Prostate gland (tissue), 2 donors: Measurements from ENCODE around the gene NEU1. TPM values are rescaled to one million over a fixed set of nuclear protein-coding genes. Genes with fewer than 3 reads are reported as not detected.
A peak's percentile ranks its signal among the peaks of the same experiment; 100 is the strongest.
"Not testable (repeated sequence)": the region's sequence is repeated elsewhere in the genome, so short reads cannot be mapped to it uniquely, and the experiment has no call there.

Source experiments
- DNase-seq: peaks from one replicate; pipeline ENCODE4 v3.0.0-alpha.2; 2019; ENCODE audit warnings: low spot score
- H3K27ac ChIP-seq, 2 donors: fragments of 200-600 bp; sonication (generic); 2 replicates each; pipeline ENCODE4 v1.5.1; 2017 to 2019
- H3K27me3 ChIP-seq: fragments of 200-600 bp; sonication (generic); replicated peaks from 2 replicates; pipeline ENCODE4 v1.5.1; 2019; ENCODE audit not compliant: insufficient read depth
- H3K36me3 ChIP-seq, 2 donors: fragments of 200-600 bp; sonication (generic); 1 replicate in 1 of 2; 2 replicates in 1 of 2; pipeline versions ENCODE4 v1.5.1 to v1.8.1; 2017 to 2019
- H3K4me1 ChIP-seq: fragments of 200-600 bp; sonication (generic); replicated peaks from 2 replicates; pipeline ENCODE4 v1.5.1; 2019
- H3K4me3 ChIP-seq, 2 donors: fragments of 200-600 bp; sonication (generic); 2 replicates each; pipeline ENCODE4 v1.5.1; 2017 to 2019
- H3K9me3 ChIP-seq: fragments of 200-600 bp; sonication (generic); 2 replicates; pipeline ENCODE4 v1.5.1; 2017
- CTCF ChIP-seq, 4 experiments: fragments of 200-600 bp in 2 of 4; fragments of 450-650 bp in 2 of 4; sonication (generic) in 2 of 4; IDR thresholded peaks; 1 replicate in 3 of 4; 2 replicates in 1 of 4; pipeline ENCODE4 v1.5.1; 2016 to 2019; ENCODE audit warnings: antibody characterized with exemption in 4 of 4, mild to moderate bottlenecking in 2 of 4, moderate library complexity in 2 of 4
- POLR2A ChIP-seq: fragments of 450-650 bp; IDR thresholded peaks from one replicate; pipeline ENCODE4 v1.6.1; 2016; ENCODE audit warnings: antibody characterized with exemption, mild to moderate bottlenecking
- POLR2AphosphoS5 ChIP-seq: sonication (generic); formaldehyde crosslinking; IDR thresholded peaks from one replicate; pipeline ENCODE4 v1.6.1; 2017; ENCODE audit warnings: antibody characterized with exemption
- WGBS: methylation state at CpG from one replicate; pipeline ENCODE4 v1.1.5; 2018; 5-methylcytosine and 5-hydroxymethylcytosine counted together
- intact Hi-C: fragments of 100-400 bp; cut with DNase I; formaldehyde crosslinking; loops from one replicate; pipeline ENCODE4 v1.14.2; 2022
- total RNA-seq, 2 donors: library from RNA; depleted of rRNA; stranded (reverse); fragments of >200 nt; gene quantifications; one replicate each; pipeline ENCODE4 v1.1.0, GENCODE V29; 2016

NEU1 gene
- total RNA-seq, 2 donors from 2014 or later = 88.4 to 117 TPM

- Histone ChIP-seq H3K27ac (peak within 1 kb of the TSS; percentile 97 to 100), H3K4me1 (peaks cover 22% of the 10 kb centered on the region), H3K36me3 (no peaks in the 10 kb centered on the region), H3K27me3 (no peaks in the 10 kb centered on the region), H3K9me3 (no peaks in the 10 kb centered on the region), H3K4me3 (peak within 1 kb of the TSS; percentile 51 to 62)
- peak in 1 of 4 experiments; percentile 28 for TF ChIP-seq CTCF (IDR thresholded peaks at IDR 0.05)
- TF ChIP-seq POLR2A = peak; percentile 100
- TF ChIP-seq POLR2AphosphoS5 = peak; percentile 100
- peak; percentile 100 for DNase-seq
- intact Hi-C loops = no loop called here
- under 1% methylated on average over 37 of the region's 56 CpGs for WGBS
These were observed 35.1 kb downstream of the NEU1 start, which contains the start of gene HSPA1B for GRCh38 chr6:31827286-31828079. Gene HSPA1B, plus strand, starts transcription at chr6:31827738. Its CDS starts 213 bp downstream, at chr6:31827951.

- H3K36me3 ChIP-seq = no peaks in the 10 kb centered on the region
- peak overlapping the region; percentile 97 to 100 for H3K27ac ChIP-seq
- WGBS = 0% methylated on average over 13 of the region's 13 CpGs
- no peaks in the 10 kb centered on the region for H3K27me3 ChIP-seq
- H3K4me1 ChIP-seq = peaks cover 22% of the 10 kb centered on the region
- no peaks in the 10 kb centered on the region for H3K9me3 ChIP-seq
- peak in 1 of 4 experiments; percentile 23 for TF ChIP-seq CTCF (IDR thresholded peaks at IDR 0.05)
- no peak for TF ChIP-seq POLR2AphosphoS5
- TF ChIP-seq POLR2A = peak; percentile 58
- intact Hi-C loops = no loop called here
- peak overlapping the region; percentile 27 to 62 for H3K4me3 ChIP-seq
- peak; percentile 94 for DNase-seq
These were observed 35.8 kb downstream of the NEU1 start for GRCh38 chr6:31826793-31827285.

GRCh38 chr6:31825553-31825952, 37.1 kb downstream of the NEU1 start:
- intact Hi-C loops = no loop called here
- WGBS = 29% methylated on average over 4 of the region's 4 CpGs

GRCh38 chr6:31823592-31824196, 38.9 kb downstream of the NEU1 start:
- H3K36me3 ChIP-seq, DNase-seq, H3K9me3 ChIP-seq, H3K27me3 ChIP-seq, H3K4me3 ChIP-seq: not testable (repeated sequence)
- H3K27ac ChIP-seq = peak overlapping the region; percentile 97 to 100
- H3K4me1 ChIP-seq = peaks cover 22% of the 10 kb centered on the region
- WGBS = 71% methylated on average over 9 of the region's 9 CpGs
- intact Hi-C loops = loop anchor here (5.0 kb wide), 1 partner anchor 86 kb away; the partner anchor contains the start of gene CLIC1

More at GRCh38 chr6:31825553-31825952, 37.1 kb downstream of the NEU1 start:
- Histone ChIP-seq H3K4me3 (no peak overlapping the region), H3K36me3 (no peaks in the 10 kb centered on the region), H3K4me1 (peaks cover 22% of the 10 kb centered on the region), H3K27me3 (no peaks in the 10 kb centered on the region), H3K27ac (peak overlapping the region; percentile 97 to 100), H3K9me3 (no peaks in the 10 kb centered on the region)
- no peak for TF ChIP-seq POLR2A
- TF ChIP-seq POLR2AphosphoS5 = no peak
- no peak for TF ChIP-seq CTCF (IDR thresholded peaks at IDR 0.05)
- no peak for DNase-seq

GRCh38 chr6:31822036-31822821, 40.4 kb downstream of the NEU1 start:
- intact Hi-C loops = loop anchor here (5.0 kb wide), 1 partner anchor 85 kb away; the partner anchor contains the start of gene CLIC1
- Histone ChIP-seq H3K4me3 (peak overlapping the region; percentile 30 to 46), H3K27ac (peak overlapping the region; percentile 97 to 100), H3K9me3 (no peaks in the 10 kb centered on the region), H3K36me3 (no peaks in the 10 kb centered on the region), H3K27me3 (no peaks in the 10 kb centered on the region), H3K4me1 (peaks cover 22% of the 10 kb centered on the region)
- TF ChIP-seq POLR2A (peak; percentile 55), POLR2AphosphoS5 (peak; percentile 96), CTCF (IDR thresholded peaks at IDR 0.05) (no peak)
- peak; percentile 89 for DNase-seq
- WGBS = 0% methylated on average over 25 of the region's 25 CpGs
